Astrocyte (in vitro differentiated cells and primary cell): ENCODE results near the gene ZNF177.

ENCODE experiments used
- EZH2 ChIP-seq: IDR thresholded peaks from 2 replicates; pipeline ENCODE4 v1.6.1; 2012; ENCODE audit warnings: mild to moderate bottlenecking, low read length, inconsistent platforms; ENCODE audit not compliant: insufficient read depth
- TF ChIP-seq, protein P1 (sequence below): IDR thresholded peaks from 2 replicates; pipeline ENCODE4 v1.5.1; 2011; ENCODE audit warnings: low read depth, mild to moderate bottlenecking, inconsistent platforms, low read length, moderate library complexity; ENCODE audit not compliant: insufficient read depth

DNA sequence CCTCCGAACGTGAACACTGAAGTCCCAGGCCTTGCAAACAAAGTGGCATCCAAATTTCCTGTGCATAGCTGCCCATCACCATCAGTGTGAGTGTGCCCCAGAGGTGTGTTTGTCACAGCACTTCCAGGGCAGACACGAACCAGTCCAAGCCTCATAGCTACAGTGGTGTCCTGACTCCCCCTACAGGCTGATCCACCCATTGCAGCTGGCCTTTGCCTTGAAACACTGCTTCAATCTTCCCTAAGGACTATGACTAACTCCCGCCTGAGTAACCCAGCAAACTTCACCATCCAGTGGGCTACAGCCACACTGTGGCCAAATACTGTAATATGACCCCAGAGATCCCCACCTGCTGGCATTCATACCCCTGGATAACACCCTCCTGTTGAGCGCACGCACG lies 68.7 kb downstream of the ZNF177 start:
- TF ChIP-seq, protein P1, sequence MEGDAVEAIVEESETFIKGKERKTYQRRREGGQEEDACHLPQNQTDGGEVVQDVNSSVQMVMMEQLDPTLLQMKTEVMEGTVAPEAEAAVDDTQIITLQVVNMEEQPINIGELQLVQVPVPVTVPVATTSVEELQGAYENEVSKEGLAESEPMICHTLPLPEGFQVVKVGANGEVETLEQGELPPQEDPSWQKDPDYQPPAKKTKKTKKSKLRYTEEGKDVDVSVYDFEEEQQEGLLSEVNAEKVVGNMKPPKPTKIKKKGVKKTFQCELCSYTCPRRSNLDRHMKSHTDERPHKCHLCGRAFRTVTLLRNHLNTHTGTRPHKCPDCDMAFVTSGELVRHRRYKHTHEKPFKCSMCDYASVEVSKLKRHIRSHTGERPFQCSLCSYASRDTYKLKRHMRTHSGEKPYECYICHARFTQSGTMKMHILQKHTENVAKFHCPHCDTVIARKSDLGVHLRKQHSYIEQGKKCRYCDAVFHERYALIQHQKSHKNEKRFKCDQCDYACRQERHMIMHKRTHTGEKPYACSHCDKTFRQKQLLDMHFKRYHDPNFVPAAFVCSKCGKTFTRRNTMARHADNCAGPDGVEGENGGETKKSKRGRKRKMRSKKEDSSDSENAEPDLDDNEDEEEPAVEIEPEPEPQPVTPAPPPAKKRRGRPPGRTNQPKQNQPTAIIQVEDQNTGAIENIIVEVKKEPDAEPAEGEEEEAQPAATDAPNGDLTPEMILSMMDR = no peak
- TF ChIP-seq EZH2 = no peak
